Astrocyte (in vitro differentiated cells and primary cell): ENCODE measurements around the gene TMEM225B. TPM values are rescaled to one million over a fixed set of nuclear protein-coding genes. Genes with fewer than 3 reads are reported as not detected.

Experiments
- DNase-seq: peaks from one replicate; pipeline ENCODE4 v3.0.0-alpha.2; 2010; ENCODE audit warnings: low read depth
- FAIRE-seq: peaks from 2 replicates; lab custom pipeline; 2011; peaks lifted over from hg19 to GRCh38; lab: Jason Lieb, UNC
- H2AFZ ChIP-seq: 2 replicates; pipeline ENCODE4 v1.6.0; 2012; ENCODE audit warnings: low read depth, low read length, inconsistent platforms
- H3K27ac ChIP-seq: 2 replicates; pipeline ENCODE4 v1.5.1; 2011; ENCODE audit warnings: low read depth, low read length, inconsistent platforms
- H3K27me3 ChIP-seq: 2 replicates; pipeline ENCODE4 v1.6.0; 2011; ENCODE audit warnings: low read length, inconsistent platforms; ENCODE audit not compliant: insufficient read depth
- H3K36me3 ChIP-seq: 2 replicates; pipeline ENCODE4 v1.5.1; 2011; ENCODE audit warnings: low read length, inconsistent platforms; ENCODE audit not compliant: insufficient read depth
- H3K4me1 ChIP-seq: 2 replicates; pipeline ENCODE4 v1.5.1; 2011; ENCODE audit warnings: low read length, inconsistent platforms; ENCODE audit not compliant: insufficient read depth
- H3K4me2 ChIP-seq: 2 replicates; pipeline ENCODE4 v1.6.0; 2012; ENCODE audit warnings: low read length, inconsistent platforms
- H3K4me3 ChIP-seq: 2 replicates; pipeline ENCODE4 v1.5.1; 2011; ENCODE audit warnings: low read depth, mild to moderate bottlenecking, low read length, inconsistent platforms; ENCODE audit not compliant: insufficient read depth
- H3K79me2 ChIP-seq: 2 replicates; pipeline ENCODE4 v1.6.0; 2012; ENCODE audit warnings: mild to moderate bottlenecking, low read length, inconsistent platforms; ENCODE audit not compliant: insufficient read depth
- H3K9ac ChIP-seq: 2 replicates; pipeline ENCODE4 v1.6.0; 2012; ENCODE audit warnings: mild to moderate bottlenecking, low read length, inconsistent platforms
- H3K9me3 ChIP-seq: 2 replicates; pipeline ENCODE4 v1.5.1; 2012; ENCODE audit warnings: low read depth, mild to moderate bottlenecking, low read length, inconsistent platforms; ENCODE audit not compliant: insufficient read depth
- H4K20me1 ChIP-seq: 2 replicates; pipeline ENCODE4 v1.6.0; 2012; ENCODE audit warnings: low read length, inconsistent platforms; ENCODE audit not compliant: insufficient read depth
- H3K27ac Mint-ChIP-seq: one replicate; pipeline ENCODE4 v1.8.0; 2021; ENCODE audit warnings: mild to moderate bottlenecking, mixed read lengths; ENCODE audit not compliant: unreplicated experiment
- H3K27me3 Mint-ChIP-seq: one replicate; pipeline ENCODE4 v1.8.0; 2021; ENCODE audit warnings: low read depth, mixed read lengths; ENCODE audit not compliant: unreplicated experiment
- H3K36me3 Mint-ChIP-seq: one replicate; pipeline ENCODE4 v1.8.0; 2021; ENCODE audit warnings: low read depth, mixed read lengths; ENCODE audit not compliant: unreplicated experiment
- H3K4me1 Mint-ChIP-seq: one replicate; pipeline ENCODE4 v1.8.0; 2021; ENCODE audit warnings: low read depth, mixed read lengths; ENCODE audit not compliant: unreplicated experiment
- H3K4me3 Mint-ChIP-seq: one replicate; pipeline ENCODE4 v1.8.0; 2021; ENCODE audit warnings: mild to moderate bottlenecking, moderate library complexity, mixed read lengths; ENCODE audit not compliant: unreplicated experiment
- H3K9me3 Mint-ChIP-seq: one replicate; pipeline ENCODE4 v1.8.0; 2021; ENCODE audit warnings: mild to moderate bottlenecking, mixed read lengths; ENCODE audit not compliant: unreplicated experiment
- CTCF ChIP-seq: IDR thresholded peaks from 2 replicates; pipeline ENCODE4 v1.5.1; 2011; ENCODE audit warnings: low read depth, mild to moderate bottlenecking, inconsistent platforms, low read length, moderate library complexity; ENCODE audit not compliant: insufficient read depth
- EZH2 ChIP-seq: IDR thresholded peaks from 2 replicates; pipeline ENCODE4 v1.6.1; 2012; ENCODE audit warnings: mild to moderate bottlenecking, low read length, inconsistent platforms; ENCODE audit not compliant: insufficient read depth
- total RNA-seq: library from RNA; stranded (reverse); gene quantifications from 2 replicates; pipeline ENCODE4 v1.2.1, GENCODE V29; 2021

The TMEM225B gene
- total RNA-seq, 1 donor from 2014 or later = 0.23 TPM

- TF ChIP-seq CTCF (no peak), EZH2 (no peak)
- Histone ChIP-seq H3K36me3 (no peaks in the 10 kb centered on the region), H3K79me2 (no peaks in the 10 kb centered on the region), H3K9ac (no peak overlapping the region), H3K4me1 (no peaks in the 10 kb centered on the region), H3K27ac (no peak overlapping the region), H3K27me3 (no peaks in the 10 kb centered on the region), H3K4me2 (no peak overlapping the region), H4K20me1 (no peaks in the 10 kb centered on the region), H2AFZ (no peak overlapping the region), H3K4me3 (no peak overlapping the region), H3K9me3 (no peaks in the 10 kb centered on the region)
- Mint-ChIP-seq H3K27me3 (peaks cover 4% of the 10 kb centered on the region), H3K4me1 (no peaks in the 10 kb centered on the region), H3K4me3 (no peak overlapping the region), H3K9me3 (no peaks in the 10 kb centered on the region), H3K36me3 (no peaks in the 10 kb centered on the region), H3K27ac (no peak overlapping the region)
- DNase-seq = no peak
- no peak for FAIRE-seq
Measured at GRCh38 chr7:99594948-99595745, 2.9 kb upstream of the TMEM225B start.

- Histone ChIP-seq H3K4me1 (no peaks in the 10 kb centered on the region), H3K27ac (no peak overlapping the region), H3K9ac (no peak overlapping the region), H3K27me3 (no peaks in the 10 kb centered on the region), H3K4me2 (no peak overlapping the region), H3K79me2 (no peaks in the 10 kb centered on the region), H4K20me1 (no peaks in the 10 kb centered on the region), H3K36me3 (no peaks in the 10 kb centered on the region), H3K9me3 (no peaks in the 10 kb centered on the region), H2AFZ (no peak overlapping the region), H3K4me3 (no peak overlapping the region)
- H3K4me3 Mint-ChIP-seq = no peak overlapping the region
- DNase-seq (no peak), FAIRE-seq (no peak)
- peaks cover 15% of the 10 kb centered on the region for H3K27me3 Mint-ChIP-seq
- H3K27ac Mint-ChIP-seq = no peak overlapping the region
- TF ChIP-seq EZH2 (no peak), CTCF (no peak)
- H3K36me3 Mint-ChIP-seq = no peaks in the 10 kb centered on the region
- no peaks in the 10 kb centered on the region for H3K9me3 Mint-ChIP-seq
- H3K4me1 Mint-ChIP-seq = no peaks in the 10 kb centered on the region
Measured at GRCh38 chr7:99596408-99596955, 1.6 kb upstream of the TMEM225B start.

GRCh38 chr7:99599836-99600235 is 1.8 kb downstream of the TMEM225B start:
- peaks cover 22% of the 10 kb centered on the region for H3K27me3 Mint-ChIP-seq
- H3K27ac Mint-ChIP-seq = no peak overlapping the region
- Histone ChIP-seq H3K79me2 (no peaks in the 10 kb centered on the region), H3K36me3 (no peaks in the 10 kb centered on the region), H3K9ac (no peak overlapping the region), H3K9me3 (no peaks in the 10 kb centered on the region), H2AFZ (no peak overlapping the region), H3K4me2 (no peak overlapping the region), H3K4me1 (no peaks in the 10 kb centered on the region), H3K4me3 (no peak overlapping the region), H3K27me3 (no peaks in the 10 kb centered on the region), H4K20me1 (no peaks in the 10 kb centered on the region), H3K27ac (no peak overlapping the region)
- no peaks in the 10 kb centered on the region for H3K36me3 Mint-ChIP-seq
- DNase-seq (no peak), FAIRE-seq (no peak)
- no peaks in the 10 kb centered on the region for H3K9me3 Mint-ChIP-seq
- no peak overlapping the region for H3K4me3 Mint-ChIP-seq
- H3K4me1 Mint-ChIP-seq = no peaks in the 10 kb centered on the region
- TF ChIP-seq EZH2 (no peak), CTCF (no peak)
